Bronchial epithelial cell (primary cell): ENCODE data around the gene CACNA1C. TPM values are rescaled to one million over a fixed set of nuclear protein-coding genes. Genes with fewer than 3 reads are reported as not detected.
A peak's percentile ranks its signal among the peaks of the same experiment; 100 is the strongest.

Experiments used
- DNase-seq: peaks from one replicate; pipeline ENCODE4 v3.0.0-alpha.2; 2010; ENCODE audit warnings: low read depth
- FAIRE-seq: peaks from 2 replicates; lab custom pipeline; 2011; peaks lifted over from hg19 to GRCh38; lab: Jason Lieb, UNC
- H3K27me3 ChIP-seq: 2 replicates; pipeline ENCODE4 v1.5.1; 2011; ENCODE audit warnings: low read length; ENCODE audit not compliant: control insufficient read depth, insufficient read depth
- H3K36me3 ChIP-seq: 2 replicates; pipeline ENCODE4 v1.5.1; 2011; ENCODE audit warnings: low read length; ENCODE audit not compliant: control insufficient read depth, insufficient read depth
- H3K4me3 ChIP-seq: 2 replicates; pipeline ENCODE4 v1.5.1; 2011; ENCODE audit warnings: mild to moderate bottlenecking, low read depth, low read length, control low read depth
- total RNA-seq: library from RNA; depleted of rRNA; stranded (reverse); fragments of >200 nt; gene quantifications from 2 replicates; pipeline ENCODE4 v1.2.1, GENCODE V29; 2014
- TF ChIP-seq, protein P1 (sequence below): IDR thresholded peaks from 2 replicates; pipeline ENCODE4 v1.5.1; 2011; ENCODE audit warnings: mild to moderate bottlenecking, moderate library complexity, low read length, control low read depth, inconsistent platforms; ENCODE audit not compliant: insufficient read depth, severe bottlenecking

CACNA1C gene
- total RNA-seq, 1 donor from 2014 or later: not detected

DNA sequence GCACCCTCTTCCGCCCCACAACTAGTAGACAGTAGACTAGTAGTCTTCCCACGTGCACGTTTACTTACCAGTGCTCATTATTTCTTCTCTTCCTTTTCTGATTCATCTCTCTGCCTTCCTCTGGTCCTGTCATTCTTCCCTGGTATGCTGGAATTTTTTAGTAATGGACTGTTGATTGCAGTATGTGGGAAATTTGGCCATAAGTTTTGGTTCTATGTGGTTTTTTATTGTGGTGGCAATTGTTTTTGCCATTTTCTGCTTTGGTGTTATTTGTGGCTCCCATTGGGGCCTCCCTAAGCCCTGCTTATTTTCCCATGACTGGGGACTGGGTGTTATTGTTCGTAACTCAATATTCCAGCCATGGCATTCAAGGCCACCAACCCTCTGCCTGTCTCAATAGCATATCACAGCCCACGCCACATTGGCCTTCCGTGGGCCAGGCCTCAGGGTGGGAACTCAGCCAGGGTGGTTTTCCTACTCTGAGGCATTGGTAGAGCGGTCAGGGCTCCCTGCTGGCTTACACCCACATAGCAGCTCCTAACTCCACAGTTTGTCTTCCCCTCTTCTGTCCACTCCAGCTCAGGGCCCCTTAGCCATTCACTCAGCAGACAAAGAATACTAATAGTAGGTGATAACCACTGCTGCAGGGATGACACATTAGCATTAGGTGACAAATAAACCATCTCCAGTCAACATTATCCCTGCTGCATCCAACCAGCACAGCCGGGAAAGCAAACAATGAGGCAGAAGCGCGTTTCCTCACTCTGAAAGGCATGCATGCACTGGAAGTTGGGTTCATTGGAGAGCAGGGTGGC lies 321.5 kb downstream of the CACNA1C start:
- no peak overlapping the region for H3K4me3 ChIP-seq
- no peaks in the 10 kb centered on the region for H3K27me3 ChIP-seq
- no peak for DNase-seq
- no peaks in the 10 kb centered on the region for H3K36me3 ChIP-seq
- no peak for FAIRE-seq
- TF ChIP-seq, protein P1, sequence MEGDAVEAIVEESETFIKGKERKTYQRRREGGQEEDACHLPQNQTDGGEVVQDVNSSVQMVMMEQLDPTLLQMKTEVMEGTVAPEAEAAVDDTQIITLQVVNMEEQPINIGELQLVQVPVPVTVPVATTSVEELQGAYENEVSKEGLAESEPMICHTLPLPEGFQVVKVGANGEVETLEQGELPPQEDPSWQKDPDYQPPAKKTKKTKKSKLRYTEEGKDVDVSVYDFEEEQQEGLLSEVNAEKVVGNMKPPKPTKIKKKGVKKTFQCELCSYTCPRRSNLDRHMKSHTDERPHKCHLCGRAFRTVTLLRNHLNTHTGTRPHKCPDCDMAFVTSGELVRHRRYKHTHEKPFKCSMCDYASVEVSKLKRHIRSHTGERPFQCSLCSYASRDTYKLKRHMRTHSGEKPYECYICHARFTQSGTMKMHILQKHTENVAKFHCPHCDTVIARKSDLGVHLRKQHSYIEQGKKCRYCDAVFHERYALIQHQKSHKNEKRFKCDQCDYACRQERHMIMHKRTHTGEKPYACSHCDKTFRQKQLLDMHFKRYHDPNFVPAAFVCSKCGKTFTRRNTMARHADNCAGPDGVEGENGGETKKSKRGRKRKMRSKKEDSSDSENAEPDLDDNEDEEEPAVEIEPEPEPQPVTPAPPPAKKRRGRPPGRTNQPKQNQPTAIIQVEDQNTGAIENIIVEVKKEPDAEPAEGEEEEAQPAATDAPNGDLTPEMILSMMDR: no peak

DNA sequence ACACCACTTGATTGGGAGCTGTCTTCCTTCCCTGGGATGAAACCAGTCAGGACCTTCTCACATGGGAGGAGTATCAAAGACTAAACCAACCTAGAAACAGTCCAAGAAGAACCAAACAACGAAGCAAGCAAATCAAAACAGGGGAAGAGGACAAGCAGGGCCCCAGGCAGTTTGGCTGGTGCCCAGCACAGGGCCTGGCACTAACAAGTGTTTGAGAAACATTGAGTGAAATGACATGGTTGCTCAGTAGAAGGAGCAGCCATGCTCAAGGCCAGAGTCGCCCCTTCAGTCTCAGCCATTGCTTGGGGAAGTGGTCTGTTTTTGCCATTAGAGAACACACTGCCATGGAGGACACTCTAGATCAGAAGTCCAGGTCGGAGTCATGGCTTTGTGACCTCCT lies 323.1 kb downstream of the CACNA1C start:
- H3K4me3 ChIP-seq: no peak overlapping the region
- DNase-seq (no peak), FAIRE-seq (peak; percentile 95)
- H3K27me3 ChIP-seq: no peaks in the 10 kb centered on the region
- TF ChIP-seq, protein P1: no peak
- no peaks in the 10 kb centered on the region for H3K36me3 ChIP-seq

DNA sequence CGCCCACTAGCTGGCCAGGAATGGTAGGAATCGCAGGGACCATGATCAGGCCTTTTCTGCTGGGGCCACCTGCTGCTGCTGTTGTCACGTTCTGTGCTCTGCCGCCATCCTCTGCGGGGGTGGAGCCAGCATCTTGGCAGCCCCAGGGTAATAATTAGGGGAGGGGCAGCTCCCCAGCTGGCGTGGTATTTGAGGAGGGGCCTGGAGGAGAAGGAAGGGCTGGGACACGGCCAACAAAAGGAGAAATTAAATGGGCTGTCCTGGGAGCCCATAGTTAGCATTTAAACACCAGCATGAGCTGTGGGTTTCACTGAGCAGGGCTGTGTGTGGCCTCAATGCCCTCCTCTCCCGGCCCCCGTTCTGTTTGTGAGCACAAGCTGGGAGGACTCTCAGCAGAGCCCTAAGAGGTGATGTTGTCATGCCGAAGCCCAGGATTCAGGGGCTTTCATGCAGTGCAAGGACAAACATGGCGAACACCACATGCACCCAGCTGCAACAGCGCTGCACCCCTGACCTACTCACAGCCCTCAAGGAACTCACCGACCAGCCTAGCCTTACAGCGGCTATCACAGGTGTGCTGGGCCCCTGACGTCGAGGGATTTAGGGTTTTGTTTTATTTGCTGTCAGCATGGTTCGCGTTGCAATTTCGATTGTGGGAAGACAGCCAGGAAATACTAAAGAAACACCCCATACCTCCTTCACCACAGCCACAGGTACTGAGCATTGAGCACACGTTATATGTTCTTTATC lies 324.3 kb downstream of the CACNA1C start:
- DNase-seq: no peak
- TF ChIP-seq, protein P1: no peak
- H3K4me3 ChIP-seq: no peak overlapping the region
- no peaks in the 10 kb centered on the region for H3K36me3 ChIP-seq
- no peaks in the 10 kb centered on the region for H3K27me3 ChIP-seq
- no peak for FAIRE-seq

DNA sequence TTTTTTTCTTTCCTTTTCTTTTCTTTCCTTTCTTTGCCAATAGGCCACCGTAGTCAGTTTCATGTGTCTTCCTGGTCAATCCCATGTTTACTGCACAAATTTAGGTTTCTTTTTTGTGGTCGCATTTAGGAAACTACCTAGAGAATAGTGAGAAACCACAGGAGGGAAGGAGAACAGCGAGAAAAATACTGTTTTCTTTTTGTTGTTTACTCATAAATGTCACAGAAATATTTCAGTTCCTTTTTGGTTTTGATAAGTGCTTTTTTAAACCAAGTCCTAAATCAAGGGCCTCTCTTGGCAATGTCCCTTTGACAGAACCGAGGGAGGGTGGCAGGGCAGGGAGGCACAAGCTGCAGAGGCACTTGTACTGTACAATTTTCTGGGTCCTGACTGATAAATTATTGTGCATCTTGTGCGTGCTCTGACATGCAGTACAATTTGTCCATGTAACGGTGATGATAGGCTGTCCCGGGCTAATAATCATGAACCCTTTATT lies 326.1 kb downstream of the CACNA1C start:
- no peaks in the 10 kb centered on the region for H3K27me3 ChIP-seq
- TF ChIP-seq, protein P1: no peak
- no peak overlapping the region for H3K4me3 ChIP-seq
- no peaks in the 10 kb centered on the region for H3K36me3 ChIP-seq
- FAIRE-seq: no peak
- no peak for DNase-seq

DNA sequence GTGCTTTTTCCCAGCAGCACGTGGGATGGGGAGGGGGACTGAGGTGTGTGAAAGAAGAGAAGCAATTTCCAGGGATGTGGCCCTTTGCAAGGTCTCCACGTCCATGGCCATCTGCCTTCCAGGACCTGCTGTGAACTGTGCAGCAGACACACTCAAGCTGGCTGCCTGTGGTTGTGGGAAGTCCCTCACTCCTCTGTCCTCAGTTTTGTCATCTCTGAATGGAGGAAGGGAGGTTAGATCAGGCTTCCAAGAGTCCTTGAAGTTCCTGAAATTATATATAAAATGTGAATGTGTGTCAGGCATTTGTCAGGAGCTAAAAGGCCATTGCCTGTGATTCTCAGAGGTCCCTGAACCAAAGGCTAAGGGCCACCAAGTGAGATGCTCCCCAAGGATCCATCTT lies 328.2 kb downstream of the CACNA1C start:
- Histone ChIP-seq H3K4me3 (no peak overlapping the region), H3K27me3 (no peaks in the 10 kb centered on the region), H3K36me3 (no peaks in the 10 kb centered on the region)
- FAIRE-seq (no peak), DNase-seq (no peak)
- TF ChIP-seq, protein P1: no peak
